Measurements from ENCODE around the gene KRTAP27-1. TPM values are rescaled to one million over a fixed set of nuclear protein-coding genes. Genes with fewer than 3 reads are reported as not detected.

KRTAP27-1 gene
- total RNA-seq, 6 donors from 2014 or later = not detected

DNA sequence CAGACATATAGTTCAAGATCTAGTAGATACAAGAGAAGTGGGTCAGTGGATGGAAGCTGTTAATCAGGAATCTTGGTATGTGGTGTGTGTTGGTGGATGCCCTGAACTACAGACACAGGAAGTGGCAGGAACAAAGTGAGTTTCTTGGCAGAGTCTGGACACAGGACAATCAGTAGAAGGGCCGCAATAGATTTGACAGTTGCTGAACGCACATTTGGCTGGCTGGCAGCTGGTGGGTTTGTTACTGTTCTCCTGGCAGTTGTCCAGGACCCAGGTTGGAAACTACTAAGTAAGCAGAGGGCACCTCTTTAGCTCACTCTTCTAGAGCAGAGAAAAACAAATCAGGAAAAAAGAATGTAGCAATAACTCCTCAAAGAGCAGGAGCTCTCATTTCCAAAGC, 30.6 kb downstream of the KRTAP27-1 start:
- TF ChIP-seq POLR2AphosphoS5 (IDR thresholded peaks at IDR 0.05) (no peak), POLR2A (IDR thresholded peaks at IDR 0.05) (no peak)
- no peak overlapping the region for H3K4me3 ChIP-seq
- no peaks in the 10 kb centered on the region for H3K36me3 ChIP-seq
- no peaks in the 10 kb centered on the region for H3K9me3 ChIP-seq
- 13 to 28% methylated on average over 2 of the region's 2 CpGs for WGBS, 2 donors
- no peak for ATAC-seq (ENCODE audit: low FRiP score in 2 of 2)
- H3K27ac ChIP-seq = no peak overlapping the region
- no peak for DNase-seq
- no peaks in the 10 kb centered on the region for H3K27me3 ChIP-seq
- no peaks in the 10 kb centered on the region for H3K4me1 ChIP-seq

DNA sequence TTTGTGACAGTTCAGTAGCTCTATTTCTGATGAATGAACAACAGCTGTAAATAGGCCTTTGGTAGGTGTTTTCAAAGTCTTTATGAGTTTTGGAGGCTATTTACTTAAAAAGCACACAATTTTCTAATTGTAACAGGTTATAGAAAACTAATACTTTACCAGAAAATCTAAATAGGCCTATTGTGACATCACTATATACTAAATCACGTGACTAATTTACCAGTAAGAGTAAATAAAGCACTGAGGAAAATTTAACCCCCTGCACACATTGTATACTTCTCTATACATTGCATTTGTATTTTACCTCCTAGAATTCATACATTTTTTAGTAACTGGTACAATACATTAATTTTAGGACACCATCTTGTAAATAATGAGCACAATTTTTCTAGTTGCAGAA, 32.4 kb downstream of the KRTAP27-1 start:
- TF ChIP-seq EP300 (IDR thresholded peaks at IDR 0.05) (no peak), POLR2AphosphoS5 (IDR thresholded peaks at IDR 0.05) (no peak), CTCF (IDR thresholded peaks at IDR 0.05) (no peak), POLR2A (IDR thresholded peaks at IDR 0.05) (no peak)
- Histone ChIP-seq H3K36me3 (no peaks in the 10 kb centered on the region), H3K9me3 (peaks cover 0 to 3% (median 0%) of the 10 kb centered on the region in 4 donors), H3K4me3 (no peak overlapping the region), H3K27ac (no peak overlapping the region), H3K27me3 (no peaks in the 10 kb centered on the region), H3K4me1 (no peaks in the 10 kb centered on the region)
- ATAC-seq (ENCODE audit: low FRiP score in 2 of 2) = no peak
- no peak for DNase-seq
- WGBS, 2 donors = 32 to 58% methylated on average over 1 of the region's 1 CpG

- ATAC-seq (ENCODE audit: low FRiP score in 2 of 2) (no peak), DNase-seq (no peak)
- no peaks in the 10 kb centered on the region for H3K27me3 ChIP-seq
- H3K27ac ChIP-seq = no peak within 1 kb of the TSS
- WGBS, 2 donors = 87 to 95% methylated on average over 2 of the region's 2 CpGs
- H3K36me3 ChIP-seq = no peaks in the 10 kb centered on the region
- H3K4me1 ChIP-seq = no peaks in the 10 kb centered on the region
- H3K9me3 ChIP-seq = no peaks in the 10 kb centered on the region
- H3K4me3 ChIP-seq = no peak within 1 kb of the TSS
- TF ChIP-seq CTCF (IDR thresholded peaks at IDR 0.05) (no peak), EP300 (IDR thresholded peaks at IDR 0.05) (no peak), POLR2AphosphoS5 (IDR thresholded peaks at IDR 0.05) (no peak), POLR2A (IDR thresholded peaks at IDR 0.05) (no peak)
These were observed 48.3 kb downstream of the KRTAP27-1 start, which contains the start of gene KRTAP25-1 for GRCh38 chr21:30289215-30289614. Gene KRTAP25-1, minus strand, starts transcription at chr21:30289514. Its CDS starts 24 bp downstream, at chr21:30289490.

Small RNA genes lying within 50 kb of the gene (small RNA-seq; reads per million reads assigned to genes)
- gene KRTAP23-1 (0 reads per million in 4 donors), gene MIR4327 (0 reads per million in 4 donors)

Other genes with a start within 250 kb of the KRTAP27-1 start
- not detected for gene CLDN17, start 170.9 kb downstream of the KRTAP27-1 start, total RNA-seq
- 1 to 10 TPM in 3 of 6 donors, under 1 TPM in 1, not detected in 2; 0.09 to 4.8 (median 1.6) TPM for gene CLDN8, start 121.6 kb downstream of the KRTAP27-1 start, total RNA-seq
- gene KRTAP24-1, start 54.7 kb downstream of the KRTAP27-1 start, total RNA-seq = not detected
- not detected for gene KRTAP25-1, start 48.2 kb downstream of the KRTAP27-1 start, total RNA-seq
- gene KRTAP26-1, start 17.4 kb downstream of the KRTAP27-1 start, total RNA-seq = not detected
- gene KRTAP23-1, start 10.9 kb upstream of the KRTAP27-1 start, total RNA-seq = not detected
- not detected for gene KRTAP13-2, start 34.6 kb upstream of the KRTAP27-1 start, total RNA-seq
- not detected for gene KRTAP13-1, start 58.3 kb upstream of the KRTAP27-1 start, total RNA-seq
- gene KRTAP13-3, start 88.2 kb upstream of the KRTAP27-1 start, total RNA-seq = not detected
- not detected for gene KRTAP13-4, start 92.5 kb upstream of the KRTAP27-1 start, total RNA-seq
- not detected for gene KRTAP15-1, start 102.6 kb upstream of the KRTAP27-1 start, total RNA-seq
- gene KRTAP19-1, start 142.7 kb upstream of the KRTAP27-1 start, total RNA-seq = not detected
- gene KRTAP19-2, start 149.7 kb upstream of the KRTAP27-1 start, total RNA-seq = not detected
- not detected for gene KRTAP19-3, start 154.3 kb upstream of the KRTAP27-1 start, total RNA-seq
- gene KRTAP19-4, start 159.5 kb upstream of the KRTAP27-1 start, total RNA-seq = not detected
- gene KRTAP19-5, start 164.4 kb upstream of the KRTAP27-1 start, total RNA-seq = not detected
- not detected for gene KRTAP19-6, start 204.2 kb upstream of the KRTAP27-1 start, total RNA-seq
- gene KRTAP19-7, start 223.6 kb upstream of the KRTAP27-1 start, total RNA-seq = not detected